SU-DHL-6 (cell line): Measurements from ENCODE around the gene ODF2L.

Experiments used
- H2AFZ ChIP-seq: fragments of 200-600 bp; sonication (generic); 2 replicates; pipeline ENCODE4 v1.6.1; 2014; ENCODE audit warnings: low read depth, mild to moderate bottlenecking, moderate library complexity, mixed read lengths, antibody characterized with exemption, low read length; ENCODE audit not compliant: severe bottlenecking
- H3F3A ChIP-seq: fragments of 200-600 bp; shearing (Covaris generic); 2 replicates; pipeline ENCODE4 v1.6.0; 2016; ENCODE audit warnings: antibody characterized with exemption, mild to moderate bottlenecking; ENCODE audit not compliant: insufficient read depth
- H3K27ac ChIP-seq: fragments of 200-600 bp; sonication (generic); 2 replicates; pipeline ENCODE4 v1.5.1; 2016; ENCODE audit warnings: low read depth, mild to moderate bottlenecking, low read length, moderate library complexity, mixed read lengths
- H3K27me3 ChIP-seq: fragments of 200-600 bp; sonication (generic), shearing (Covaris generic); 2 replicates; pipeline ENCODE4 v1.6.0; 2014; ENCODE audit warnings: mild to moderate bottlenecking, low read length
- H3K36me3 ChIP-seq: fragments of 200-600 bp; sonication (generic); 2 replicates; pipeline ENCODE4 v1.6.1; 2014; ENCODE audit warnings: mild to moderate bottlenecking, low read length, mixed read lengths
- H3K4me2 ChIP-seq: fragments of 300-600, 200-600 bp; shearing (Covaris generic), sonication (generic); 2 replicates; pipeline ENCODE4 v1.6.0; 2014; ENCODE audit warnings: low read length, low read depth, mild to moderate bottlenecking; ENCODE audit not compliant: poor library complexity, severe bottlenecking
- H3K4me3 ChIP-seq: fragments of 200-600 bp; sonication (generic); 2 replicates; pipeline ENCODE4 v1.5.1; 2014; ENCODE audit warnings: antibody characterized with exemption, low read length, mild to moderate bottlenecking, mixed read lengths; ENCODE audit not compliant: insufficient read depth, poor library complexity, severe bottlenecking
- H3K79me2 ChIP-seq: fragments of 200-600 bp; sonication (generic); 2 replicates; pipeline ENCODE4 v1.6.1; 2014; ENCODE audit warnings: mild to moderate bottlenecking, low read length, moderate library complexity; ENCODE audit not compliant: insufficient read depth
- H3K9ac ChIP-seq: fragments of 200-600 bp; sonication (generic); 2 replicates; pipeline ENCODE4 v1.7.0; 2014; ENCODE audit warnings: mild to moderate bottlenecking, low read length
- H3K9me2 ChIP-seq: fragments of 200-600 bp; sonication (generic); replicated peaks from 2 replicates; pipeline ENCODE4 v1.6.1; 2014; ENCODE audit warnings: low read length; ENCODE audit not compliant: insufficient read depth
- H3K9me3 ChIP-seq: fragments of 200-600 bp; sonication (generic); 2 replicates; pipeline ENCODE4 v1.6.1; 2014; ENCODE audit warnings: low read length, mixed read lengths; ENCODE audit not compliant: insufficient read depth
- H4K20me1 ChIP-seq: fragments of 200-600 bp; sonication (generic); 2 replicates; pipeline ENCODE4 v1.6.1; 2014; ENCODE audit warnings: low read depth, mild to moderate bottlenecking, antibody characterized with exemption, low read length, moderate library complexity, mixed read lengths
- CTCF ChIP-seq: fragments of 200-600 bp; sonication (generic); IDR thresholded peaks from one replicate; pipeline ENCODE4 v1.5.1; 2017; ENCODE audit warnings: antibody characterized with exemption, mild to moderate bottlenecking, low read length, moderate library complexity; ENCODE audit not compliant: insufficient read depth, poor library complexity, severe bottlenecking
- EZH2phosphoT487 ChIP-seq: fragments of 200-600 bp; sonication (generic), shearing (Covaris generic); conservative IDR thresholded peaks from 2 replicates; pipeline ENCODE4 v1.6.1; 2018; ENCODE audit warnings: mild to moderate bottlenecking, antibody characterized with exemption, low read length, moderate library complexity, mixed read lengths

ODF2L gene

GRCh38 chr1:86430376-86430775 lies 34.3 kb upstream of the ODF2L start:
- Histone ChIP-seq H3F3A (no peaks in the 10 kb centered on the region), H3K36me3 (no peaks in the 10 kb centered on the region), H3K27ac (no peak overlapping the region), H3K4me3 (no peak overlapping the region), H3K9ac (no peak overlapping the region), H3K27me3 (no peaks in the 10 kb centered on the region), H3K79me2 (no peaks in the 10 kb centered on the region), H4K20me1 (no peaks in the 10 kb centered on the region), H3K9me3 (no peaks in the 10 kb centered on the region), H2AFZ (no peak overlapping the region), H3K9me2 (no peaks in the 10 kb centered on the region), H3K4me2 (no peak overlapping the region)
- TF ChIP-seq CTCF (no peak), EZH2phosphoT487 (no peak)

- Histone ChIP-seq H3K9me2 (no peaks in the 10 kb centered on the region), H3K27me3 (no peaks in the 10 kb centered on the region), H3K9ac (no peak overlapping the region), H2AFZ (no peak overlapping the region), H3K27ac (no peak overlapping the region), H3F3A (no peaks in the 10 kb centered on the region), H4K20me1 (no peaks in the 10 kb centered on the region), H3K4me2 (no peak overlapping the region), H3K36me3 (no peaks in the 10 kb centered on the region), H3K9me3 (no peaks in the 10 kb centered on the region), H3K79me2 (no peaks in the 10 kb centered on the region), H3K4me3 (no peak overlapping the region)
- TF ChIP-seq EZH2phosphoT487 = no peak
- TF ChIP-seq CTCF = no peak
Observed at GRCh38 chr1:86429835-86430234, 33.7 kb upstream of the ODF2L start.

GRCh38 chr1:86429122-86429725 lies 33.1 kb upstream of the ODF2L start:
- Histone ChIP-seq H3K9me3 (no peaks in the 10 kb centered on the region), H2AFZ (no peak overlapping the region), H3K4me2 (no peak overlapping the region), H3K27me3 (no peaks in the 10 kb centered on the region), H3K9me2 (no peaks in the 10 kb centered on the region), H3K4me3 (no peak overlapping the region), H4K20me1 (no peaks in the 10 kb centered on the region), H3K79me2 (no peaks in the 10 kb centered on the region), H3F3A (no peaks in the 10 kb centered on the region), H3K36me3 (no peaks in the 10 kb centered on the region), H3K27ac (no peak overlapping the region), H3K9ac (no peak overlapping the region)
- no peak for TF ChIP-seq EZH2phosphoT487
- TF ChIP-seq CTCF = no peak
